Caco-2 (cell line): ENCODE results near the gene ZNF469. TPM values are rescaled to one million over a fixed set of nuclear protein-coding genes. Genes with fewer than 3 reads are reported as not detected.
"Not testable (repeated sequence)": the region's sequence is repeated elsewhere in the genome, so short reads cannot be mapped to it uniquely, and the experiment has no call there.

Source experiments
- BruUV-seq: library from RNA; stranded (reverse); fragments of 400-500 nt; replicated peaks from 2 replicates; lab custom pipeline; 2021; lab: Mats Ljungman, UMichigan
- CTCF ChIA-PET: fragments of 300-600 bp; sonication (Branson Sonifier 250); formaldehyde crosslinking; loops from one replicate; lab custom pipeline; 2022; ENCODE audit warnings: antibody characterized with exemption; lab: Charles Lee
- POLR2A ChIA-PET: fragments of 300-600 bp; sonication (Branson Sonifier 250); formaldehyde crosslinking; loops from one replicate; lab custom pipeline; 2022; ENCODE audit warnings: antibody characterized with exemption; lab: Charles Lee
- DNase-seq, 2 experiments: peaks; one replicate each; pipeline versions ENCODE4 v3.0.0 to v3.0.0-alpha.2; 2020 to 2022
- H3K27me3 ChIP-seq: replicated peaks from 2 replicates; pipeline ENCODE4 v1.6.0; 2011; ENCODE audit warnings: low read length; ENCODE audit not compliant: control insufficient read depth, insufficient read depth
- H3K36me3 ChIP-seq: 2 replicates; pipeline ENCODE4 v1.5.1; 2011; ENCODE audit warnings: low read length; ENCODE audit not compliant: control insufficient read depth, insufficient read depth
- H3K4me1 ChIP-seq: fragments of 250-450 bp; sonication (Bioruptor Pico); 2 replicates; pipeline ENCODE4 v1.5.1; 2020; ENCODE audit warnings: mild to moderate bottlenecking
- H3K4me3 ChIP-seq: 2 replicates; pipeline ENCODE4 v1.5.1; 2011; ENCODE audit warnings: low read depth, mild to moderate bottlenecking, control low read depth, low read length
- H3K9me3 ChIP-seq: fragments of 250-450 bp; sonication (Bioruptor Pico); 2 replicates; pipeline ENCODE4 v1.5.1; 2020; ENCODE audit warnings: mild to moderate bottlenecking, moderate library complexity
- H3K27ac Mint-ChIP-seq: one replicate; pipeline ENCODE4 v1.8.0; 2022; ENCODE audit warnings: mixed read lengths; ENCODE audit not compliant: unreplicated experiment
- H3K27me3 Mint-ChIP-seq: one replicate; pipeline ENCODE4 v1.8.0; 2022; ENCODE audit warnings: mixed read lengths; ENCODE audit not compliant: insufficient read depth, unreplicated experiment
- H3K36me3 Mint-ChIP-seq: one replicate; pipeline ENCODE4 v1.8.0; 2022; ENCODE audit warnings: mild to moderate bottlenecking, mixed read lengths; ENCODE audit not compliant: insufficient read depth, unreplicated experiment
- H3K4me1 Mint-ChIP-seq: one replicate; pipeline ENCODE4 v1.8.0; 2022; ENCODE audit warnings: low read depth, mixed read lengths; ENCODE audit not compliant: unreplicated experiment
- H3K4me3 Mint-ChIP-seq: one replicate; pipeline ENCODE4 v1.8.0; 2022; ENCODE audit warnings: mild to moderate bottlenecking, moderate library complexity, mixed read lengths; ENCODE audit not compliant: unreplicated experiment
- H3K9me3 Mint-ChIP-seq: one replicate; pipeline ENCODE4 v1.8.0; 2022; ENCODE audit warnings: mixed read lengths; ENCODE audit not compliant: unreplicated experiment
- intact Hi-C: fragments of 100-400 bp; cut with micrococcal nuclease; formaldehyde crosslinking; loops from one replicate; pipeline ENCODE4 v1.10.0; 2022; ENCODE audit not compliant: unreplicated experiment
- total RNA-seq: library from RNA; stranded (reverse); gene quantifications from 2 replicates; pipeline ENCODE4 v1.2.3, GENCODE V29; 2022
- TF ChIP-seq, protein P1 (sequence below), 2 experiments: fragments of 200-600 bp in 1 of 2; IDR thresholded peaks; 1 replicate in 1 of 2; 2 replicates in 1 of 2; pipeline versions ENCODE4 v1.5.1 to v1.8.0; 2011 to 2022; ENCODE audit warnings: antibody characterized with exemption in 1 of 2, control low read depth in 1 of 2, inconsistent platforms in 1 of 2, low read depth in 1 of 2, low read length in 1 of 2, mild to moderate bottlenecking in 1 of 2, moderate library complexity in 1 of 2; ENCODE audit not compliant: insufficient read depth in 1 of 2, severe bottlenecking in 1 of 2, unreplicated experiment in 1 of 2

Gene ZNF469
- total RNA-seq, 1 experiment from 2014 or later = 0.07 TPM

DNA sequence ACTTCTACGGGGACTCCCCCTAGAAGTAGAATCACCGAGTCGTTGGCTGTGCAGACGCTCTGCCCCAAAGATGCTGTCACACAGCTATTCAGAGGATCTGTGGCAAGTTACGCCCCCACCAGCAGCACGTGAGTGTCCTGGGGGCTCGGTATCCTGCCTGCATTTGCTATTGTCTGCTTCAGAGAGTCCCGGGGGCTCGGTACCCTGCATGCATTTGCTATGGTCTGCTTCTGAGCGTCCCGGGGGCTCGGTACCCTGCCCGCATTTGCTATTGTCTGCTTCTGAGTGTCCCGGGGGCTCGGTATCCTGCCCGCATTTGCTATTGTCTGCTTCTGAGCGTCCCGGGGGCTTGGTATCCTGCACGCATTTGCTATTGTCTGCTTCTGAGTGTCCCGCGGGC is 23.8 kb upstream of the ZNF469 start:
- POLR2A ChIA-PET = no interaction called here
- Mint-ChIP-seq H3K27me3 (peaks cover 9% of the 10 kb centered on the region), H3K36me3 (no peaks in the 10 kb centered on the region), H3K4me3 (no peak overlapping the region), H3K4me1 (no peaks in the 10 kb centered on the region), H3K9me3 (no peaks in the 10 kb centered on the region), H3K27ac (no peak overlapping the region)
- Histone ChIP-seq H3K36me3 (no peaks in the 10 kb centered on the region), H3K4me3 (no peak overlapping the region), H3K27me3 (no peaks in the 10 kb centered on the region), H3K9me3 (peaks cover 3% of the 10 kb centered on the region), H3K4me1 (no peaks in the 10 kb centered on the region)
- BruUV-seq = no TSS peak
- TF ChIP-seq, protein P1, sequence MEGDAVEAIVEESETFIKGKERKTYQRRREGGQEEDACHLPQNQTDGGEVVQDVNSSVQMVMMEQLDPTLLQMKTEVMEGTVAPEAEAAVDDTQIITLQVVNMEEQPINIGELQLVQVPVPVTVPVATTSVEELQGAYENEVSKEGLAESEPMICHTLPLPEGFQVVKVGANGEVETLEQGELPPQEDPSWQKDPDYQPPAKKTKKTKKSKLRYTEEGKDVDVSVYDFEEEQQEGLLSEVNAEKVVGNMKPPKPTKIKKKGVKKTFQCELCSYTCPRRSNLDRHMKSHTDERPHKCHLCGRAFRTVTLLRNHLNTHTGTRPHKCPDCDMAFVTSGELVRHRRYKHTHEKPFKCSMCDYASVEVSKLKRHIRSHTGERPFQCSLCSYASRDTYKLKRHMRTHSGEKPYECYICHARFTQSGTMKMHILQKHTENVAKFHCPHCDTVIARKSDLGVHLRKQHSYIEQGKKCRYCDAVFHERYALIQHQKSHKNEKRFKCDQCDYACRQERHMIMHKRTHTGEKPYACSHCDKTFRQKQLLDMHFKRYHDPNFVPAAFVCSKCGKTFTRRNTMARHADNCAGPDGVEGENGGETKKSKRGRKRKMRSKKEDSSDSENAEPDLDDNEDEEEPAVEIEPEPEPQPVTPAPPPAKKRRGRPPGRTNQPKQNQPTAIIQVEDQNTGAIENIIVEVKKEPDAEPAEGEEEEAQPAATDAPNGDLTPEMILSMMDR (IDR thresholded peaks at IDR 0.05; ENCODE audit: insufficient read depth in 1 of 2, low read depth in 1 of 2, low read length in 1 of 2, severe bottlenecking in 1 of 2, unreplicated experiment in 1 of 2) = no peak
- CTCF ChIA-PET = no interaction called here
- DNase-seq = no peak
- intact Hi-C loops = no loop called here

DNA sequence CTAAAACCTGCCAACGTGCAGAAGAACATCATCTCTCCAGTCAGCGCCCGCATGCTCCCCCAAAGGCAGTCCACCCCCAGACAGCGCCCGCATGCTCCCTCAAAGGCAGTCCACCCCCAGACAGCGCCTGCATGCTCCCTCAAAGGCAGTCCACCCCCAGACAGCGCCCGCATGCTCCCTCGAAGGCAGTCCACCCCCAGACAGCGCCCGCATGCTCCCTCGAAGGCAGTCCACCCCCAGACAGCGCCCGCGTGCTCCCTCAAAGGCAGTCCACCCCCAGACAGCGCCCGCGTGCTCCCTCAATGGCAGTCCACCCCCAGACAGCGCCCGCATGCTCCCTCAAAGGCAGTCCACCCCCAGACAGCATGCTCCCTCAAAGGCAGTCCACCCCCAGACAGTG is 22.4 kb upstream of the ZNF469 start:
- H3K36me3 ChIP-seq, H3K4me3 Mint-ChIP-seq, H3K4me1 ChIP-seq, H3K27ac Mint-ChIP-seq, POLR2A ChIA-PET, H3K9me3 Mint-ChIP-seq, BruUV-seq, H3K27me3 Mint-ChIP-seq, H3K27me3 ChIP-seq, H3K4me1 Mint-ChIP-seq, H3K9me3 ChIP-seq, intact Hi-C loops, H3K36me3 Mint-ChIP-seq, DNase-seq, CTCF ChIA-PET, H3K4me3 ChIP-seq: not testable (repeated sequence)

GRCh38 chr16:88360999-88361398 is 21.8 kb upstream of the ZNF469 start:
- Histone ChIP-seq H3K9me3 (peaks cover 3% of the 10 kb centered on the region), H3K27me3 (no peaks in the 10 kb centered on the region), H3K4me1 (no peaks in the 10 kb centered on the region), H3K4me3 (no peak overlapping the region), H3K36me3 (no peaks in the 10 kb centered on the region)
- Mint-ChIP-seq H3K27ac (no peak overlapping the region), H3K36me3 (no peaks in the 10 kb centered on the region), H3K9me3 (no peaks in the 10 kb centered on the region), H3K27me3 (peaks cover 9% of the 10 kb centered on the region), H3K4me3 (no peak overlapping the region), H3K4me1 (no peaks in the 10 kb centered on the region)
- BruUV-seq = no TSS peak
- TF ChIP-seq, protein P1 (IDR thresholded peaks at IDR 0.05; ENCODE audit: insufficient read depth in 1 of 2, low read depth in 1 of 2, low read length in 1 of 2, severe bottlenecking in 1 of 2, unreplicated experiment in 1 of 2) = no peak
- intact Hi-C loops = no loop called here
- ChIA-PET POLR2A (no interaction called here), CTCF (no interaction called here)
- no peak for DNase-seq

DNA sequence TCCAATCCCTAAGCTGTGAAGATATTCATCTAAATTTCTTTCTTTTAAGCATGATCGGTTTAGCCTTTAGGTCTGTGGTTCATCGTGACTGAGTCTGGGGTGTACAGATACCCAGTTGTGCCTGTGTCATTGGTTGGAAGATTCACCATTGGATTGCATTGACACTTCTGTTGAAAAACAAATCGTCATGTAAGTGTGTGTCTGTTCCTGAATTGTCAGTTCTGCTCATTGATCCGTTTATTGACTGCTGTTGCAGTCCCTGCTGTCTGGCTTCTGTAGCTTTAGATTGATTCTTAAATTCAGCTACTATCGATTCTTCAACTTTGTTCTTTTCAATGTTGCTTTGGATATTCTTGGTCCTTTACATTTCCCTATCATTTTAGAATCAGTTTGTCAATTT is 21.0 kb upstream of the ZNF469 start:
- H3K9me3 ChIP-seq = peaks cover 3% of the 10 kb centered on the region
- TF ChIP-seq, protein P1 (IDR thresholded peaks at IDR 0.05; ENCODE audit: insufficient read depth in 1 of 2, low read depth in 1 of 2, low read length in 1 of 2, severe bottlenecking in 1 of 2, unreplicated experiment in 1 of 2) = no peak
- Mint-ChIP-seq H3K36me3 (no peaks in the 10 kb centered on the region), H3K4me1 (no peaks in the 10 kb centered on the region), H3K4me3 (no peak overlapping the region), H3K27me3 (peaks cover 9% of the 10 kb centered on the region), H3K27ac (no peak overlapping the region), H3K9me3 (no peaks in the 10 kb centered on the region)
- POLR2A ChIA-PET = no interaction called here
- no TSS peak for BruUV-seq
- no peaks in the 10 kb centered on the region for H3K27me3 ChIP-seq
- no peak for DNase-seq
- no peak overlapping the region for H3K4me3 ChIP-seq
- H3K36me3 ChIP-seq = no peaks in the 10 kb centered on the region
- intact Hi-C loops = no loop called here
- CTCF ChIA-PET = no interaction called here
- H3K4me1 ChIP-seq = no peaks in the 10 kb centered on the region
